Lower leg skin (tissue), 4 donors: Measurements from ENCODE around the gene ZDHHC7. TPM values are rescaled to one million over a fixed set of nuclear protein-coding genes. Genes with fewer than 3 reads are reported as not detected.
"Not testable (repeated sequence)": the region's sequence is repeated elsewhere in the genome, so short reads cannot be mapped to it uniquely, and the experiment has no call there.

Source experiments
- DNase-seq, 2 donors: peaks; one replicate each; pipeline ENCODE4 v3.0.0-alpha.2; 2019; ENCODE audit warnings: low spot score in 2 of 2
- H3K4me3 ChIP-seq: fragments of 200-600 bp; sonication (generic); 2 replicates; pipeline ENCODE4 v1.5.1; 2017; ENCODE audit warnings: mild to moderate bottlenecking, low read depth; ENCODE audit not compliant: poor library complexity, severe bottlenecking
- POLR2A ChIP-seq, 2 donors: fragments of 450-650 bp; IDR thresholded peaks; one replicate each; pipeline ENCODE4 v1.6.1; 2016 to 2017; ENCODE audit warnings: antibody characterized with exemption in 2 of 2, mild to moderate bottlenecking in 1 of 2, moderate library complexity in 1 of 2
- WGBS, 2 donors: methylation state at CpG; one replicate each; pipeline ENCODE4 v1.1.5; 2018; 5-methylcytosine and 5-hydroxymethylcytosine counted together
- intact Hi-C: fragments of 100-400 bp; cut with DNase I; formaldehyde crosslinking; loops from one replicate; pipeline ENCODE4 v1.15.0; 2023; ENCODE audit warnings: low total_unique reads
- total RNA-seq, 4 donors: library from RNA; depleted of rRNA; stranded (reverse); fragments of >200 nt; gene quantifications; one replicate each; pipeline ENCODE4 v1.1.0, GENCODE V29; 2016
- TF ChIP-seq, protein P1 (sequence below), 3 donors: fragments of 450-650 bp; IDR thresholded peaks; one replicate each; pipeline ENCODE4 v1.5.1; 2016; ENCODE audit warnings: antibody characterized with exemption in 3 of 3, mild to moderate bottlenecking in 3 of 3, moderate library complexity in 2 of 3

ZDHHC7 gene
- total RNA-seq, 4 donors from 2014 or later = 39.7 to 56.5 (median 47.3) TPM

DNA sequence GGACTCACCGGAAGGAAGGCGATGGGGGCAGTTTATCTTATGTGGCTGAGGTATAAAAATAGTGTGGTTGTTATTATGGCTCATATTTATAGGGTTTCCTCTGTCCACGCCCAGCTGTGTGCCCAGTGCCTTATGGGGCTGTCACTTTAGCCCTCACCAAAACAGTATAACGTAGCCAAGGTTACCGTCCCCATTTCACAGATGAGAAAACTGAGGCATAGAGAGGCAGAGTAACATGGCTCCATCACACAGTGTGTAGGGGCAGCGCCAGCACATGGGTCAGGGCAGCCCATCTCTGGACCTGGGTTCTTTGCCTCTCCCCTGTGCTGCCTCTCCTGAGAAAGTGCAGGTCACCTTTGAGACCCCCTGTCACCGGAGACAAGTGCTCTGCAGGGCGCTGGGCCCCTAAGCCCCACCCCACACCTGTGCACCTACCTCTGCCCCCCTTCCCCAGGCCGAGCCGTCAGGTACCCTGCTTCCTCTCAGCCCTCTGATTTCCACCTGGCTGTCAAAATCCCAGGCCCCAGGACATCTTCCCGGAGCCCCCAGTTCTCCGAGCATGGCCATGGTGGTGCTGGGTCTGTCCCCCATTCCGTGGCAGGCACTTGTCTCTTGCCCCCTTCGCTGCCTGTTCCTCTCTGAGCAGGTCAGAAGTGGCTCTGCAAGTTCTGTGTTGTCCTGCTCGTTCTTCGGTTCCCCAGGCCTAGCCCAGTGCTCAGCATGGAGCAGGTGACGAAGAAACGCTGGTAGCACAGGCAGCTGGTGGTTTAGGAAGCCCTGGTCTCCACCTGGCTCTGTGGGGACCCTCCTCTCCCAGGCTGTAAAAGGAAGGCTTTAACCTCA is 23.5 kb upstream of the ZDHHC7 start:
- intact Hi-C loops = no loop called here
- H3K4me3 ChIP-seq = no peak overlapping the region
- DNase-seq = no peak
- TF ChIP-seq POLR2A (IDR thresholded peaks at IDR 0.05) = no peak
- TF ChIP-seq, protein P1, sequence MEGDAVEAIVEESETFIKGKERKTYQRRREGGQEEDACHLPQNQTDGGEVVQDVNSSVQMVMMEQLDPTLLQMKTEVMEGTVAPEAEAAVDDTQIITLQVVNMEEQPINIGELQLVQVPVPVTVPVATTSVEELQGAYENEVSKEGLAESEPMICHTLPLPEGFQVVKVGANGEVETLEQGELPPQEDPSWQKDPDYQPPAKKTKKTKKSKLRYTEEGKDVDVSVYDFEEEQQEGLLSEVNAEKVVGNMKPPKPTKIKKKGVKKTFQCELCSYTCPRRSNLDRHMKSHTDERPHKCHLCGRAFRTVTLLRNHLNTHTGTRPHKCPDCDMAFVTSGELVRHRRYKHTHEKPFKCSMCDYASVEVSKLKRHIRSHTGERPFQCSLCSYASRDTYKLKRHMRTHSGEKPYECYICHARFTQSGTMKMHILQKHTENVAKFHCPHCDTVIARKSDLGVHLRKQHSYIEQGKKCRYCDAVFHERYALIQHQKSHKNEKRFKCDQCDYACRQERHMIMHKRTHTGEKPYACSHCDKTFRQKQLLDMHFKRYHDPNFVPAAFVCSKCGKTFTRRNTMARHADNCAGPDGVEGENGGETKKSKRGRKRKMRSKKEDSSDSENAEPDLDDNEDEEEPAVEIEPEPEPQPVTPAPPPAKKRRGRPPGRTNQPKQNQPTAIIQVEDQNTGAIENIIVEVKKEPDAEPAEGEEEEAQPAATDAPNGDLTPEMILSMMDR (IDR thresholded peaks at IDR 0.05) = no peak
- WGBS, 2 donors = 84 to 85% methylated on average over 17 to 18 of the region's 18 CpGs

DNA sequence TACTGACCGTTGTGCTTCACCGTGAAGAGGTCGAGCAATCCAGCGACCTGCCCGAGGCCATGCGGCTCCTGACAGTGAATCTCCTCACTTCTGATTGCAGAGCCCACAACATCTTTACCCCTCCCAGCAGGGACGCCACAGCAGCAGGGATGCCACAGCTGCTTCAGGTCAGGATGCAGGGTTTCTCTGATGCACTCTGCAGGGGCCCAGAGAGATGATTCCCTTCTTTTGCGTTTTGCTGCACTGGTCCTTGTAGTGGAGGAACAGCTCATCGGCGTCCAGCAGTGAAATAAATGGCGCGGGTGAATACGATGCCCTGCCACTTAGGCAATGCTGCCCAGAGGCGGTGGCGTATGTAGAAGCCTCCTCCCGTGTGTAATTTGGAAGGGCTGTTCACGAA is 21.8 kb upstream of the ZDHHC7 start:
- no peak overlapping the region for H3K4me3 ChIP-seq
- intact Hi-C loops = no loop called here
- WGBS, 2 donors = 87 to 90% methylated on average over 17 of the region's 17 CpGs
- DNase-seq = no peak
- TF ChIP-seq, protein P1 (IDR thresholded peaks at IDR 0.05) = no peak
- no peak for TF ChIP-seq POLR2A (IDR thresholded peaks at IDR 0.05)

DNA sequence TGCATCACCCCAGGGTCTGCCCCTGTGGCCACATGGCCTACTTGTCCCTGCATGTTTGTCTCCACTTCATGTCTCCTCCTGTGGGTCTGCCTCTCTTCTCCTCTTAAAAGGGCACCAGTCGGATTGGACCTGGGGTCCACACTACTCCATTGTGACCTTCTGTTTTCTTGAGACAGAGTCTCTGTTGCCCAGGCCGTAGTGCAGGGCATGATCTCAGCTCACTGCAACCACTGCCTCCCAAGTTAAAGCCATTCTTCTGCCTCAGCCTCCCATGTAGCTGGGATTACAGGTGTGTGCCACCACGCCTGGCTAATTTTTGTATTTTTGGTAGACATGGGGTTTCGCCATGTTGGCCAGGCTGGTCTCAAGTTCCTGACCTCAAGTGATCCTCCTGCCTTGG is 20.9 kb upstream of the ZDHHC7 start:
- intact Hi-C loops, H3K4me3 ChIP-seq, DNase-seq: not testable (repeated sequence)
- WGBS, 2 donors = 99% methylated on average over 4 of the region's 4 CpGs

DNA sequence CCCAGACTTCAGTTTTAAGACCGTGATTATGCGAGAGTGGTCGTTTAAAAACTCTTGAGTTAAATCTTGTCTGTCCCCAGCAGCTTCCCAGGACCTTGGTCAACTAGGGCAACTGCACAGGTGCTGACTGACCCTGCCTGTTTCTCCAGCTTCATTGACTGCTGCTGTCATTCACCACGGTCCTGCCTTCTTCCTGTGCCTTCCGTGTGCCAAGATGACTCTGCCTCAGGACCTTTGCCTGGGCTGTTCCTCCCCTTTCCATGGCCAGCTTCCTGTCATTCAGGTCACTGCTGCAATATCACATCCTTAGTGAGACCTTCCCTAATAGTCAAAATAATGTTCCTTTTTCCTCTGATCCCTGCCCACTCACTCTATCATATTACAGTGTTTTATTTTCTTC is 20.1 kb upstream of the ZDHHC7 start:
- DNase-seq = no peak
- TF ChIP-seq POLR2A (IDR thresholded peaks at IDR 0.05) = no peak
- TF ChIP-seq, protein P1 (IDR thresholded peaks at IDR 0.05) = no peak
- no peak overlapping the region for H3K4me3 ChIP-seq
- WGBS, 2 donors = 70 to 75% methylated on average over 5 of the region's 5 CpGs
- intact Hi-C loops = no loop called here

DNA sequence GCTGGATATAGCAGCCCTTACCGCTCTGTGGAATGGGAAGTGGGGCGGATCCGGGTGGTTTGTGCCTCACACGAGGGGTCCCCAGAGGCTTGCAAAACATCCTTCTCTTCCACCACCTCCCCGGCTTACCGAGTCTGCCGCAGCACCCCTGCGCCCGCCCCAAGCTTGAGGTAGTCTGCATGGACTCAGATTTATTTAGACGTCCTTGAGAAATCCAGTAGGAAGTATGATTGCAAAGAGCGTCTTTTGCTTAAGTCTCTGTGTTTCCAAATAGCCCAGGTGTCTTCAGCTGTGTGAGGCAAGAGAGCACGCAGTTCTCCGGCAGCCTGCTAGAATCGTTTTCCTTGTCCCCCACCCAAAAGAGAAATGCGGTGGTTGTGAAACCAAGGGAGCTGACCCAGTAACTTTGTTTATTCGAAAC is 18.7 kb upstream of the ZDHHC7 start:
- H3K4me3 ChIP-seq = no peak overlapping the region
- DNase-seq = no peak
- TF ChIP-seq, protein P1 (IDR thresholded peaks at IDR 0.05) = no peak
- no peak for TF ChIP-seq POLR2A (IDR thresholded peaks at IDR 0.05)
- intact Hi-C loops = no loop called here
- 51 to 60% methylated on average over 16 of the region's 16 CpGs for WGBS, 2 donors

DNA sequence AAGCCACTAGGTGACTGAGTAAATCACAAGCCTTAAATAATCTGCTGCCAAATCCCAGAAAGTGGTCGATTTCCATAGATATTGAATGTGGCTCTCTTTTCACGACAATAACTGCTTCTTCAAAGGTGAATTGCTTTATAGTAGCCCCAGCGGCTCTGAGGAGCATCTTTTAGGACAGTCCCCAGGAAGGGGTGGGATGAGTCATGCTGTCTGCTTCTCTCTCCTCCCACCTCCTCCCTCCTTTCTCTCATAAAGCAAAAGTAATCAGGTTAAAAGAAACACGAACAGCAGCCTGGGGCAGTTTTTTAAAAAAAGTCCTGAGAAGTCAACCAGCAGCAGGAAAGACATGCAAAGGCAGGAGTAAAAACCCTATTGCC is 18.1 kb upstream of the ZDHHC7 start:
- 10 to 12% methylated on average over 4 of the region's 4 CpGs for WGBS, 2 donors
- DNase-seq = no peak
- no peak for TF ChIP-seq POLR2A (IDR thresholded peaks at IDR 0.05)
- TF ChIP-seq, protein P1 (IDR thresholded peaks at IDR 0.05) = no peak
- intact Hi-C loops = no loop called here
- no peak overlapping the region for H3K4me3 ChIP-seq
